Skin of body (tissue), 2 donors: Measurements from ENCODE around the gene CLEC16A. TPM values are rescaled to one million over a fixed set of nuclear protein-coding genes. Genes with fewer than 3 reads are reported as not detected.
"Not testable (repeated sequence)": the region's sequence is repeated elsewhere in the genome, so short reads cannot be mapped to it uniquely, and the experiment has no call there.

Experiments used
- DNase-seq: peaks from one replicate; lab custom pipeline; 2025; lab: John Stamatoyannopoulos, UW
- total RNA-seq: library from RNA; depleted of rRNA; stranded (reverse); fragments of >200 nt; gene quantifications from one replicate; pipeline ENCODE4 v1.2.3, GENCODE V29; 2014

Gene CLEC16A
- total RNA-seq, 1 donor from 2014 or later, result 18.0 TPM

GRCh38 chr16:10966129-10966528, 21.8 kb downstream of the CLEC16A start:
- no peak for DNase-seq

DNA sequence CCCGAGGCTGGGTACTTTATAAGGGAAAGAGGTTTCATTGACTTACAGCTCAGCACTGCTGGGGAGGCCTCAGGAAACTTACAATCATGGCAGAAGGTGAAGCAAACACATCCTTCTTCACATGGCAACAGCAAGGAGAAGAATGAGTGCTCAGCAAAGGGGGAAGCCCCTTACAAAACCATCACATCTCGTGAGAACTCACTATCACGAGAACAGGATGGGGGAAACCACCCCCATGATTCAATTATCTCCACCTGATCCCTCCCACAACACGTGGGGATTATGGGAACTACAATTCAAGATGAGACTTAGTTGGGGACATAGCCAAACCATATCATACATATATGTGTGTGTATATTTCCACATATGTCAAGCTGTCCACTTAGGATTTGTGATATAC, 22.2 kb downstream of the CLEC16A start:
- not testable (repeated sequence) for DNase-seq

GRCh38 chr16:10967986-10968385, 23.6 kb downstream of the CLEC16A start:
- no peak for DNase-seq

DNA sequence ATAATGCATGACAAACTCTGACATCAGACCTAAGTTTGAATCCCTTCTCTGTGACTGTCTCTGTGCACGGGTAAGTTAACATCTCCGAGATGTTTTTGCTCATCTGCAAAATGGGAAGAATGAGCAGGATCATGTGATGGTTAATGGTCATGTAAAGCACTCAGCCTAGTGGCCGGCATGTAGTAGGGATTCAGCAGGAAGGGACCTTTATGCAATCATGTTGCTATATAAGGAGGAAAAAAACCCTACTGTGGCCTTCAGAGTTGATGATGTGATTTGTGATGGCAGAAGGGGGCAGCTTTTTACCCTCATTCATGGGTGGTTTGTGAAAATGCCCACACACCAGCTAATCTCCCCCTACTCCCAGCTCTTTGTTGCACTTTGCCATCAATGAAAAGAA, 24.1 kb downstream of the CLEC16A start:
- no peak for DNase-seq

DNA sequence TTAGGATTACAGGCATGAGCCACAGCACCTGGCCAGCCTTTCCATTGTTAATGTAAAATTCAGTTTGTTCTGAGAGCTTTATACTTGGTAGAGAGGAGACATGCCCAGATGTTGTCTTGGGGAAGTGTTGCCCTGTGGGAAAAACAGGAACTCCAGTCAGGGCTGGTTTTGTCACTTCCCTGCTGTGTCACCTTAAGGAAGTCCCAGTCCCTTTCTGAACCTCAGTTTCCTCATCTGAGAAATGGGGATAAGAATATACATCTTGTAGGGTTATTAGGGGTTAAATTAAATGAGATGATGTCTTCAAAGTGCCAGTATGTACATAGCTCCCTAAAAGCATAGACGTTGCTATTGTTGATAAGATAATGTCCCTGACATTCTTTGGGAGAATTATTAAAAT, 25.3 kb downstream of the CLEC16A start:
- DNase-seq, result no peak

DNA sequence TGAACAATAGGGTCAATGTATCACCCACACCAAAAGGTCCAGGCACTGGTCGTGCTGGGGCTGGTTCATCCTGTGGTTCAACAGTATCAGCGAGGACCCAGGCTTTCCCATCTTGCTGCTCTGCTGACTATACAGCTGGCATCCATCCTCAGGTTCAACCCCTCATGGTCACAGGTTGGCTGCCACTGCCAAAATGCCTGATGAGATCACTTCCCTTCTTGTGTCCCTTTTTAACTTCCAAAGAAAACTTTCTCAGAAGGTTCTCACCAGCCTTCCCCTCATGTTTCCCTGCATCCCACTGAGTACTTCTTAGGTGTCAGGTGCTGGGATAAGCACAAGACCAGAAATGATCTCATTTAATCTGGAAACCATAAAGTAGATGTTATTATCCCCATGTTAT, 25.7 kb downstream of the CLEC16A start:
- no peak for DNase-seq

DNA sequence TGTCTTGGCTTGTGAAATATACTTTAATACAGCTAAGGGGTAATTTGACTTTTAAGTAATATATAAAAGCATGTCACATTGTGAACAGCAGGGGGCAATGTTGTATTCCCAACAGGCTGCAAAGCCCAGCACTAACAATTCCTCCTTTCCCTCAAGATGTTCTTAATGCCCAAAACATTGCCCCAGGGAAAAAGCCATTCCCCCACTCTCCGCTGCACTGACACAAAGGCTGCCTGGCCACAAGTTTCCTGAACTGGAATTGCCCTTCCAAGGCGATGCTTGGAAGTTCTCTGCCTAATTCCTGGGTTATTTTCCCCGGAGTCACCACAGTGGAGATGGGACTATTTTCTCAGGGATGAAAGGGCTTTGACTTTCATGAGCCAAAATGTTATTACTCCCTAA, 27.2 kb downstream of the CLEC16A start:
- peak; percentile 81 for DNase-seq

- DNase-seq, result no peak
These were observed 27.9 kb downstream of the CLEC16A start for GRCh38 chr16:10972108-10972818.

GRCh38 chr16:10972819-10973464, 28.6 kb downstream of the CLEC16A start:
- no peak for DNase-seq

- no peak for DNase-seq
These were observed 32.3 kb downstream of the CLEC16A start for GRCh38 chr16:10976634-10977033.

- no peak for DNase-seq
These were observed 33.8 kb downstream of the CLEC16A start for GRCh38 chr16:10978124-10978523.

DNA sequence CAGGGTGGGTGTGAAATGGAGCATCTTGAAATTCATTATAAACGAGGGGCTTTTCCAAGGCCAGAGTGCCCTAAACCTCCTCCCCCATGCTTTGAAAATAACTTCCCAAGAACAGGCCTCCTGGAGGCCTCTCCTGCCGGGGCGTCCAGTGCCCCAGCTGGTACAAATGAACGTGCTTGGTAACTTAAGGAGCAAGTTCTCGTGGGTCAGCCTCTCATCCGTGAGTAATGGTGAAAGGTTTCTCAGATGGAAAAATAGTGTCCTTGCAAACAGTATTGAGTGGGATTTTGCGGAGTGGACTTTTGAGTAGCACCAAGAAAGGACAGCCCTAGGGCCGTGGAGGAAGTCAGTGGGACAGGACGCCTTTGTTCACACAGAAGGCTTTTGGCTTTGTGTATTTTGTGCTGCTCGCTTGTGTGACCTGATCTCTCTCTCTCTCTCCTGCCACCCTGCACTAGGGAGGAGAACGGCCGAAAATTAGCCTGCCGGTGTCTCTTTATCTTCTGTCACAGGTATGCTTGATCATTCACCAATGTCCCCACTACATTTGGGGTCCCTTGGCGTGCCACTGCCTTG, 34.6 kb downstream of the CLEC16A start:
- DNase-seq, result no peak

- peak; percentile 31 for DNase-seq
These were observed 35.6 kb downstream of the CLEC16A start for GRCh38 chr16:10979717-10980601.

DNA sequence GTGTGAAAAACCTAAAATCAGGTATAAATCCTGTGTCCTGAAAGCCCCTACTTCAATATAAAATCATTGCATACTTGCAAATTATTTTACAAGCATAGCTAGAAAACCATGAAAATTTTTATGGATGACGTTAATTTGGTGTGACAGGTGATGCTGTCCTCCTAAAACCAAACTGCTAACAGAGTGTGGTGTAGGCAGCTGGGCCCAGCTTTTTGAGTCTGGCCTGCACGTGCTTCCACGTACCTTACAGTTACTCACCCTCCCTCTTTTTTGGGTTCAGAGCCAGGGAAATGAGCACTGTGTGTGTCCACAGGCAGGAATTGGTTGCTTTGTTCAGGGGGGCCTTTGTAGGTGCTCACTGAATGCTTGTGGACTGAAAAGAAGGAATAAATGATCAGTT, 36.4 kb downstream of the CLEC16A start:
- no peak for DNase-seq

- DNase-seq, result no peak
These were observed 37.4 kb downstream of the CLEC16A start for GRCh38 chr16:10981697-10982216.

GRCh38 chr16:10982465-10983150, 38.2 kb downstream of the CLEC16A start:
- DNase-seq, result peak; percentile 15

- DNase-seq, result no peak
These were observed 38.8 kb downstream of the CLEC16A start for GRCh38 chr16:10983159-10983558.

GRCh38 chr16:10984509-10984908, 40.1 kb downstream of the CLEC16A start:
- no peak for DNase-seq

- DNase-seq, result no peak
These were observed 43.2 kb downstream of the CLEC16A start for GRCh38 chr16:10987361-10988163.

- DNase-seq, result no peak
These were observed 43.9 kb downstream of the CLEC16A start for GRCh38 chr16:10988164-10988803.
